ENCODE data around the gene UBE2S. TPM values are rescaled to one million over a fixed set of nuclear protein-coding genes. Genes with fewer than 3 reads are reported as not detected.

Gene UBE2S
- total and polyA plus RNA-seq, 5 donors from 2014 or later = 24.9 to 92.9 (median 36.4) TPM

DNA sequence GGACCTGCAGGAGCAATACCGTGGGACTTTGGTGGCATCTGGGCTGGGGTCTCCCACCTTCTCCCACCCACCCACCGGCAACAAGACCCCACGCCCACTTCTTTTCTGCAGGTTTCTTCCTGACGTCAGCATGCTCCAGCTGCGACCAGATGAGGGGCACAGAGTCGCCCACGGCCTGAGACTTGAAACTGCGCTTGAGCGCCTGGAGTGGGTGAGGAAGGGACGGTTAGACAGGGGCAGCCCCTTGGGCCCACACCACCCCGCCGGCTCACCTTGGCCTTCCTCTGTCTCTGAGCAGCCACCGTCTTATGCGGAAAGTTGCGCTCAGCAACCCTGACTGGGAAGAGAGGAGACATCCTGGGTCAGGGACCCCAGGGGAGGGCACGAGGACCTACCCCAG is 46.7 kb downstream of the UBE2S start:
- Mint-ChIP-seq H3K27me3 (peaks cover 21% of the 10 kb centered on the region), H3K27ac (no peak overlapping the region)

DNA sequence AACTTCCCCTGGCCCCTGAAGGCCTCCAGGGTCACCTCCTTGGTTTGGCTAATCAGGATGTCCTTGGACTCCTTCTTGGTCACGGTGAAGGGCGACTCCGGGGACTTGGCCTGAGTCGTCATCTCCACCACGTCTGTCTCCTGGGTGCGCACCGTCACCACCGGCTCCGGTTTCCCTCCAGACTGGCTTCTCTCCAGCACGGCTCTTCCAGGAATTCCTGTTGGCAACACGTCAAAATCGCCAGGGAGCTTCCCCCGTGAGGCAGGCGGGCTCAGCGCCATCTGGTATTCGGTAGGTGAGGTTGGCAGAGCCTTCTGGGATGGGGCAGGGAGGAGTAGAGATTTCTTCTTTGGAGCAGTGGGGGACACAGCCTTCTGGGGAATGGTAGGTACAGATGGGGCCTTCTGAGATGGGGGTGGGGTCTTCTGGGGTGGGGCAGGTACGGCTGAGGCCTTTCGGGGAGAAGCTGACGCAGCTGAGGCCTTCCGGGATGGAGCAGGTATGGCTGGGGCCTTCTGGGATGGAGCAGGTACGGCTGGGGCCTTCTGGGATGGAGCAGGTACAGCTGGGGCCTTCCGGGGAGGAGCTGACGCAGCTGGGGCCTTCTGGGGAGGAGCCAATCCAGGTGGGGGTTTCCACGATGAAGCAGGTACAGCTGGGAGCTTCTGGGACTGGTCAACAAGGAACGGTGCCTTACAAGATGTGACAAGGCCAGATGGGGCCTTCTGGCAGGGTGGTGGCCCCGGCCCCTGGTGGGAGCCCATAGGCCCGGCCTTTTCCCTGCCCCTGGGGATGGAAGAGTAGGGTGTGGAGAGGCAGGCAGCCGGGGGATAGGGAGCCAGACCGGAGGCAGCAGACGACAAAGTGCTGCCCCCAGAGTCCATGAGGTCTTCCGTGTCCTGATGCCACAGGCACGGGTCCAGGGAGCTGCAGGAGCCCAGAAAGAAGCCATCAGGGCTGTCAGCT is 48.4 kb downstream of the UBE2S start:
- Mint-ChIP-seq H3K4me3 (no peak overlapping the region), H3K27me3 (peaks cover 23% of the 10 kb centered on the region), H3K36me3 (no peaks in the 10 kb centered on the region), H3K4me1 (peaks cover 0 to 3% (median under 1%) of the 10 kb centered on the region in 4 donors), H3K9me3 (peaks cover 0 to 1% (median 0%) of the 10 kb centered on the region in 7 donors), H3K27ac (no peak overlapping the region)
- H3K27me3 ChIP-seq (ENCODE audit: control insufficient read depth, insufficient read depth, low read length) = peaks cover 4% of the 10 kb centered on the region
- DNase-seq (no peak), ATAC-seq (ENCODE audit: low read depth in 2 of 2) (no peak)
- H3K9me3 ChIP-seq (ENCODE audit: control insufficient read depth in 2 of 2, low read length in 2 of 2) = no peaks in the 10 kb centered on the region
- H3K36me3 ChIP-seq (ENCODE audit: control insufficient read depth, insufficient read depth, low read length) = no peaks in the 10 kb centered on the region
- H3K4me3 ChIP-seq (ENCODE audit: low read depth, low read length) = no peak overlapping the region
- H3K27ac ChIP-seq (ENCODE audit: insufficient read depth, low read length, poor library complexity, severe bottlenecking) = no peak overlapping the region
- H3K4me1 ChIP-seq (ENCODE audit: control insufficient read depth, insufficient read depth, low read length, poor library complexity, severe bottlenecking) = peaks cover 6% of the 10 kb centered on the region

More for the DNA sequence above, 46.7 kb downstream of the UBE2S start:
- Histone ChIP-seq H3K36me3 (ENCODE audit: control insufficient read depth, insufficient read depth, low read length) (no peaks in the 10 kb centered on the region), H3K9me3 (ENCODE audit: control insufficient read depth in 2 of 2, low read length in 2 of 2) (no peaks in the 10 kb centered on the region), H3K4me3 (ENCODE audit: low read depth, low read length) (no peak overlapping the region), H3K4me1 (ENCODE audit: control insufficient read depth, insufficient read depth, low read length, poor library complexity, severe bottlenecking) (no peaks in the 10 kb centered on the region), H3K27me3 (ENCODE audit: control insufficient read depth, insufficient read depth, low read length) (no peaks in the 10 kb centered on the region), H3K27ac (ENCODE audit: insufficient read depth, low read length, poor library complexity, severe bottlenecking) (no peak overlapping the region)
- Mint-ChIP-seq H3K4me1 (no peaks in the 10 kb centered on the region), H3K9me3 (peaks cover 0 to 1% (median 0%) of the 10 kb centered on the region in 7 donors), H3K4me3 (no peak overlapping the region), H3K36me3 (no peaks in the 10 kb centered on the region)
- DNase-seq (no peak), ATAC-seq (ENCODE audit: low read depth in 2 of 2) (no peak)

DNA sequence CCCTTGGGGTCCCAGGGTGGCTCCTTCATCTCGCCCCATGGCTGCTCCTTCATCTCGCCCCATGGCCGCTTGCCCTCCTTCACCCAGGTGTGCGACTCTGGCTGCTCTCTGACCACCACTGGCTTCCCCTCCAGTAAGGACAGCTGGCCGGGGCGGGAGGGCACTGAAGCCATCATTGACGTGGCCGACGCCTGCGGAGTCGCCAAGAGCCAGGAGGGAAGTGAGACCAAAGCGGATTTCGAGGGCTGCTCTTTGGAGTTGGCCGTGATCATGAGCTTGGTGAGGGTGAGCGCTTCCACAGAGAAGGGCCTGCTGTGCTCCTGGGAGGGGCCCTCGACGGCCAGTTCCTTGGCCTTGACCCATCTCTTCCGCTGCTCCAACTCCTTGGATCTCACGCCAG is 49.1 kb downstream of the UBE2S start:
- no peak overlapping the region for H3K4me3 ChIP-seq (ENCODE audit: low read depth, low read length)
- no peaks in the 10 kb centered on the region for H3K36me3 Mint-ChIP-seq
- no peak for DNase-seq
- no peaks in the 10 kb centered on the region for H3K9me3 ChIP-seq (ENCODE audit: control insufficient read depth in 2 of 2, low read length in 2 of 2)
- no peak overlapping the region for H3K27ac ChIP-seq (ENCODE audit: insufficient read depth, low read length, poor library complexity, severe bottlenecking)
- H3K27ac Mint-ChIP-seq = no peak overlapping the region
- H3K4me1 Mint-ChIP-seq = peaks cover 0 to 7% (median 2%) of the 10 kb centered on the region in 4 donors
- H3K27me3 ChIP-seq (ENCODE audit: control insufficient read depth, insufficient read depth, low read length) = peaks cover 4% of the 10 kb centered on the region
- ATAC-seq (ENCODE audit: low read depth in 2 of 2) = no peak
- peak overlapping the region in 1 of 4 donors; percentile 27 for H3K4me3 Mint-ChIP-seq
- H3K4me1 ChIP-seq (ENCODE audit: control insufficient read depth, insufficient read depth, low read length, poor library complexity, severe bottlenecking) = peaks cover 13% of the 10 kb centered on the region
- H3K36me3 ChIP-seq (ENCODE audit: control insufficient read depth, insufficient read depth, low read length) = no peaks in the 10 kb centered on the region
- H3K9me3 Mint-ChIP-seq = peaks cover 0 to 1% (median 0%) of the 10 kb centered on the region in 7 donors
- peaks cover 28% of the 10 kb centered on the region for H3K27me3 Mint-ChIP-seq

DNA sequence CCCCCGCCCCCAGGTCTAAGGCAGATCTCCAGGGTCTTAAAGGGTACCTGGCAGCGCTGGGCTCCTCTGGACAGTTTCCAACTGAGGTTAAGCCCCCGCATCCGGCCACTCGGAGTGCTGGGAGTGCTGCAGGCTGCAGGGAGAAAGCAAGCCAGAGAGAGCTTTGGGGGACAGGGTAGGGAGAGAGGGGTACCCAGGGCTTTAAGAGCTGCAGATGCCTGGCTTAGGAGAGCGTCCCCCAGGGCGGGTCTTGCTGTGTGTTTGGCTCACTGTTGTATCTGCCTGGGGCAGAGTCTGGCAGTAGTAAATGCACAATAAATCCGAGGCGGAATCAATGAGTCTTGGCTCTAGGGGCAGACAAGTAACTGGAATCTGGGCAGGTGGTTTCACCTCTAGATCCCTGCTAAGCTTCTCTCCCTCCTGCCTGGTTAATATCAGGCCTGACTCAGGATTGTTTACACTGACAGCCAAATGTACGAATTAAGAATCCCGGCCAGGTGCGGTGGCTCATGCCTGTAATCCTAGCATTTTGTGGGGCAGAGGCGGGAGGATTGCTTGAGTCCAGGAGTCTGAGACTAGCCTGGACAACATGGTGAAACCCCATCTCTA is 52.3 kb downstream of the UBE2S start:
- Histone ChIP-seq H3K27ac (ENCODE audit: insufficient read depth, low read length, poor library complexity, severe bottlenecking) (no peak overlapping the region), H3K4me3 (ENCODE audit: low read depth, low read length) (no peak overlapping the region), H3K36me3 (ENCODE audit: control insufficient read depth, insufficient read depth, low read length) (no peaks in the 10 kb centered on the region), H3K4me1 (ENCODE audit: control insufficient read depth, insufficient read depth, low read length, poor library complexity, severe bottlenecking) (peaks cover 20% of the 10 kb centered on the region), H3K9me3 (ENCODE audit: control insufficient read depth in 2 of 2, low read length in 2 of 2) (no peaks in the 10 kb centered on the region), H3K27me3 (ENCODE audit: control insufficient read depth, insufficient read depth, low read length) (peaks cover 18% of the 10 kb centered on the region)
- ATAC-seq (ENCODE audit: low read depth in 2 of 2) (no peak), DNase-seq (no peak)
- no peaks in the 10 kb centered on the region for H3K36me3 Mint-ChIP-seq
- peaks cover 60% of the 10 kb centered on the region for H3K27me3 Mint-ChIP-seq
- H3K4me1 Mint-ChIP-seq = peaks cover 0 to 29% (median 13%) of the 10 kb centered on the region in 4 donors
- H3K27ac Mint-ChIP-seq = peak overlapping the region in 1 of 3 donors; percentile 43
- peak overlapping the region; percentile 23 to 61 (median 40) for H3K4me3 Mint-ChIP-seq
- H3K9me3 Mint-ChIP-seq = peaks cover 0 to 3% (median 0%) of the 10 kb centered on the region in 7 donors

DNA sequence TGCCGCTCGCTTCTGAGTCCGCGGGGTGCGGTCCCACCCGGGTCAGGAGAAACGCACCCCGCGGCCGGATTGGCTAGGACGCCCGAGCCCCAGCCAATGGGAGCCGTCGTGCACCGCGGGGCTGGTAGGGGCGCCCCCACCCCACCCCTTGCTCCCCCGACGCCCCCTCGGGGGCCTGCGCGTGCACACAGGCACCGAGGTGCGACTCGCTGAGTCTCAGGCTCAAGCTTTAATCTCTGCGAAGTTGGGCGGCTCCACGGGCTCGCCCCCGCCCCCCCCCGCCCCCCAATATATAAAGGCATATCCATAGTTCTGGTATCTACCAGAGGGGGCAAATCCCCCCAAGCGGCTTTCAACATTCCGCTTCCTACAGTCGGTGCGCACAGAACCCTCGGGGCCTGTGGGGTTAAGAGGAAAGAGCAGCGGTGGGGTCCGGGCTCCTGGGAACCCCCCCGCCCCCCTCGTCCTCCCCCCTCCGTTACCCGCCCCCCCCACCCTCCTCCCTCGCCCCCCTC is 52.8 kb downstream of the UBE2S start, which contains the start of gene COX6B2:
Gene COX6B2 (minus strand): TSS at position 22 of the 515 bp plus-strand sequence. CDS start 198 bp downstream, outside the sequence.
- Mint-ChIP-seq H3K9me3 (peaks cover 0 to 3% (median 0%) of the 10 kb centered on the region in 7 donors), H3K27ac (peak within 1 kb of the TSS in 1 of 3 donors; percentile 43), H3K4me1 (peaks cover 0 to 29% (median 13%) of the 10 kb centered on the region in 4 donors), H3K27me3 (peaks cover 60% of the 10 kb centered on the region), H3K36me3 (no peaks in the 10 kb centered on the region), H3K4me3 (peak within 1 kb of the TSS; percentile 58 to 81 (median 73))
- H3K4me1 ChIP-seq (ENCODE audit: control insufficient read depth, insufficient read depth, low read length, poor library complexity, severe bottlenecking) = peaks cover 20% of the 10 kb centered on the region
- no peak within 1 kb of the TSS for H3K4me3 ChIP-seq (ENCODE audit: low read depth, low read length)
- DNase-seq = no peak
- H3K27ac ChIP-seq (ENCODE audit: insufficient read depth, low read length, poor library complexity, severe bottlenecking) = no peak within 1 kb of the TSS
- H3K27me3 ChIP-seq (ENCODE audit: control insufficient read depth, insufficient read depth, low read length) = peaks cover 18% of the 10 kb centered on the region
- ATAC-seq (ENCODE audit: low read depth in 2 of 2) = no peak
- H3K36me3 ChIP-seq (ENCODE audit: control insufficient read depth, insufficient read depth, low read length) = no peaks in the 10 kb centered on the region
- H3K9me3 ChIP-seq (ENCODE audit: control insufficient read depth in 2 of 2, low read length in 2 of 2) = no peaks in the 10 kb centered on the region

DNA sequence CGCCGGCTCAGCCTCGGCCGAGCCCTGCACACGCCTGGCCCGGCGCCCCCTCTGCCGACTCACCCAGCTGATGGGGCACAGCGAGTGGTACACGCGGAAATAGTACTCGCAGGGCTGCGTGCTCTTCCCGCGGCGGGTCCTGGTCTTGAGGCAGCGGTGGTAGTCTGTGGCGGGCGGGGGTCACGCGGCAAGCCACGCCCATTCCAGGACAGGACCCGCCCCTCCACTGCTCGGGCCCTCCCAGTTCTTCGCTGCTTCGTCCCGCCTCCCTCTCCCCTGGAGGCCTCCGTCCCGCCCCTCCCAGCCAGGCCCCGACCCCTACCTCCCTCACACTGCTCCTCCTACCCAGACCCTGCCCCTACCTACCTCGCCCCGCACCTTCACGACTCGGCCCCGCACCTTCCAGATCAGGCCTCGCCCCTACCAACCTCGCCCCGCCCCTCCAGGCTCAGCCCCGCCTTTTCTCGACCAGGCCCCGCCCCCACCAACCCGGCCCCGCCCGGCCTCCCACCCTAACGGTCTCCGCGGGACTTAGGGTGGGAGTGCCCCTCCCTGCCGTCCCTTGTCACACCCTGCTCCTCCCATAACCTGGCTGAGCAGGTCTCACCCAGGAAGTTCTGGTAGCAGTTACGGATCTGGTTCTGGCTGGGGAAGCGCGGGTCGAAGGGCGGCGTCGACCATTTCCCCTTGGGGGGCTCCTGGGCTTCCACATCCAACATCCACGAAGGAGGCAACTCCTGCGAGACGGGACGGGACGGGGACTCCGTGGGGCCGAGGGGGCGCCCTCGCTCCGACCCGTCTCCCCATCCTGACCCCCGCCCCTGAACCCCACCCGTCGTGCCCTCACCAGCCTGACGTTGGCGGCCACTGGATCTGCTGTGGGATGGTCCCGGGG is 53.5 kb downstream of the UBE2S start:
- no peak overlapping the region for H3K4me3 ChIP-seq (ENCODE audit: low read depth, low read length)
- peak overlapping the region; percentile 58 to 73 (median 72) for H3K4me3 Mint-ChIP-seq
- peaks cover 0 to 29% (median 13%) of the 10 kb centered on the region in 4 donors for H3K4me1 Mint-ChIP-seq
- no peaks in the 10 kb centered on the region for H3K36me3 ChIP-seq (ENCODE audit: control insufficient read depth, insufficient read depth, low read length)
- DNase-seq = peak; percentile 49 to 66 (median 64)
- peaks cover 18% of the 10 kb centered on the region for H3K27me3 ChIP-seq (ENCODE audit: control insufficient read depth, insufficient read depth, low read length)
- H3K4me1 ChIP-seq (ENCODE audit: control insufficient read depth, insufficient read depth, low read length, poor library complexity, severe bottlenecking) = peaks cover 20% of the 10 kb centered on the region
- H3K36me3 Mint-ChIP-seq = no peaks in the 10 kb centered on the region
- ATAC-seq (ENCODE audit: low read depth in 2 of 2) = peak; percentile 70 to 81
- H3K27me3 Mint-ChIP-seq = peaks cover 60% of the 10 kb centered on the region
- no peak overlapping the region for H3K27ac ChIP-seq (ENCODE audit: insufficient read depth, low read length, poor library complexity, severe bottlenecking)
- H3K27ac Mint-ChIP-seq = no peak overlapping the region
- H3K9me3 ChIP-seq (ENCODE audit: control insufficient read depth in 2 of 2, low read length in 2 of 2) = no peaks in the 10 kb centered on the region
- H3K9me3 Mint-ChIP-seq = peaks cover 0 to 3% (median 0%) of the 10 kb centered on the region in 7 donors

DNA sequence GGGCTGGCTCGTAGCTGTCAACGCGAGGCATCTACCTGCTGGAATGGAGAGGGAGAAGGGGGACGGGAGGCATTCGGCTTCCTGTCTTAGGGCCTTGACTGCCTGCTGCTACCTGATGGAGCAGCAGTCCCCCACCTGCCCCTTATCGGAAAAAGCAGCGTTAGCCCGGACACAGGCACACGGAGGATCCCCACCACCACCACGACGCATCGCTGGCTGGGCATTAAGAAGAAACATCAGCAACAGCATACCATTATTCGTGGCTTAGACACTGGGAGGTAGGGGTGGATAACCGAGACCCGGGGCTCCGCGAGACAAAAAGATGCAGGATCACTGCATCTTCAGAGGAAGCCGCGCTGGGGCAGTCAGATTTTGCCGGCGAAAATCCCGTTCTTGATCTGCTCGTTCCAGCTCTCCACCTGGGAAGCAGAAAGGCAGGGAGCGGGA is 54.2 kb downstream of the UBE2S start:
- peak overlapping the region in 2 of 3 donors; percentile 38 to 51 for H3K27ac Mint-ChIP-seq
- Histone ChIP-seq H3K4me1 (ENCODE audit: control insufficient read depth, insufficient read depth, low read length, poor library complexity, severe bottlenecking) (peaks cover 20% of the 10 kb centered on the region), H3K27me3 (ENCODE audit: control insufficient read depth, insufficient read depth, low read length) (peaks cover 18% of the 10 kb centered on the region), H3K36me3 (ENCODE audit: control insufficient read depth, insufficient read depth, low read length) (no peaks in the 10 kb centered on the region), H3K27ac (ENCODE audit: insufficient read depth, low read length, poor library complexity, severe bottlenecking) (no peak overlapping the region), H3K4me3 (ENCODE audit: low read depth, low read length) (peak overlapping the region; percentile 1), H3K9me3 (ENCODE audit: control insufficient read depth in 2 of 2, low read length in 2 of 2) (no peaks in the 10 kb centered on the region)
- peak overlapping the region; percentile 58 to 81 (median 73) for H3K4me3 Mint-ChIP-seq
- H3K4me1 Mint-ChIP-seq = peaks cover 0 to 29% (median 13%) of the 10 kb centered on the region in 4 donors
- H3K36me3 Mint-ChIP-seq = no peaks in the 10 kb centered on the region
- H3K9me3 Mint-ChIP-seq = peaks cover 0 to 4% (median 0%) of the 10 kb centered on the region in 7 donors
- ATAC-seq (ENCODE audit: low read depth in 2 of 2) (no peak), DNase-seq (no peak)
- peaks cover 60% of the 10 kb centered on the region for H3K27me3 Mint-ChIP-seq
